ENCODE measurements around the gene SERTM2. TPM values are rescaled to one million over a fixed set of nuclear protein-coding genes. Genes with fewer than 3 reads are reported as not detected.

Gene SERTM2
- total and polyA plus RNA-seq, 2 experiments from 2014 or later = 0.27 to 0.59 TPM

DNA sequence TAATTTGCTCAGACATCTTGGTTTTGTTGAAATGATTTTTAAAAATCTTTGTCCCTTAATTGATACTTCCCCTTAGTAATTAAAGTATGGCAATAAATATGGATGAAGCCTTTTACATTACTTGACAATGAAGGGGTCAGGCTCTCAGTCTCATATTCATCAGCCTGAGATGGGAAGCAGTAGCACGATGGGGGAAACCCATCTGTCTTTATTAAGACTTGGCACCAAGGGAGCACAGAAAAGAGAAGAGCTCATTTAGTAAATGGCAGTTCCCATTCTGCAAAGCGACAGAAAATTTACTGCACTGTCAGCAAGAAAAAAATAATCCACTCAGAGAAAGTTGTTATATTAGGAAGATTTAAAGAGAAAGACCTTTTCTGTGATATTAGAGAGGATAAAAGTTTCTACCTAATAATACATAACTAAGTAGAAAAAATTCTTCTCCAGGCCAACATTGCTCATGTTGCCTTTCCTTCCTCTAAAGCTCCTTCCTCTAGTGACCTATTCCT, 7.9 kb upstream of the SERTM2 start:
- no peaks in the 10 kb centered on the region for H3K36me3 ChIP-seq (ENCODE audit: insufficient read depth)
- H3K27ac ChIP-seq (ENCODE audit: low read depth) = no peak overlapping the region
- Mint-ChIP-seq H3K4me3 (no peak overlapping the region), H3K27me3 (ENCODE audit: insufficient read depth, low read depth, poor library complexity) (no peaks in the 10 kb centered on the region), H3K4me1 (no peaks in the 10 kb centered on the region), H3K36me3 (ENCODE audit: low read depth) (no peaks in the 10 kb centered on the region), H3K9me3 (no peaks in the 10 kb centered on the region), H3K27ac (no peak overlapping the region)
- H3K4me1 ChIP-seq (ENCODE audit: insufficient read depth) = no peaks in the 10 kb centered on the region
- ATAC-seq = no peak
- no peaks in the 10 kb centered on the region for H3K27me3 ChIP-seq (ENCODE audit: insufficient read depth)
- H3K4me3 ChIP-seq = no peak overlapping the region
- H2AFZ ChIP-seq = no peak overlapping the region
- H3K9me2 ChIP-seq (ENCODE audit: insufficient read depth) = no peaks in the 10 kb centered on the region
- TF ChIP-seq CREB1 (CRISPR knock-in tag; IDR thresholded peaks at IDR 0.05; ENCODE audit: low read depth) (no peak), JUNB (IDR thresholded peaks at IDR 0.05; ENCODE audit: unreplicated experiment) (no peak), STAT1 (IDR thresholded peaks at IDR 0.05; ENCODE audit: unreplicated experiment) (no peak), ZNF331 (CRISPR knock-in tag; IDR thresholded peaks at IDR 0.05; ENCODE audit: low read depth) (no peak), EZH2phosphoT487 (IDR thresholded peaks at IDR 0.05; ENCODE audit: unreplicated experiment) (no peak)
- no peak overlapping the region for H3K4me2 ChIP-seq
- no peak for DNase-seq (ENCODE audit: low spot score)
- no peaks in the 10 kb centered on the region for H4K20me1 ChIP-seq (replicated peaks; ENCODE audit: insufficient read depth)
- no peaks in the 10 kb centered on the region for H3F3A ChIP-seq (replicated peaks; ENCODE audit: low read depth)
- H3K79me2 ChIP-seq (replicated peaks; ENCODE audit: insufficient read depth) = no peaks in the 10 kb centered on the region

DNA sequence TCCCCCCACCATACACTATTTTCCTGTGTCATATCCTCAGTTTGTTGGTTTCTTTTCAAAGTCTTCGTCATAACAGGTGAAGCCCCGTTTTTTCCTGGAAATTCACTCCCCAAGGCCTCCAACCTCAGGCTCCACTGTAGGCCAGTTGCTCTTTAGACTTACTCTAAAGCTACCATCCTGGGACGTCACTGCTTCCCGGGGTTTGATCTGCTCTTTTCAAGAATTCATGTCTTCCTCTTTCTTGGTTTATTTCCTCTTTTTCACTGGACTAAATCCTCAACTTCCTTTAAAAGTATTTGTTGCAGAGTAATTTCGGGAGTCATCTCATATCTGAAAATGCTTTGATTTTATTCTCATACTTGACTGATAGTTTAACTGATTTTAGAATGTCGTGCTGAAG, 6.5 kb upstream of the SERTM2 start:
- Mint-ChIP-seq H3K27me3 (ENCODE audit: insufficient read depth, low read depth, poor library complexity) (no peaks in the 10 kb centered on the region), H3K9me3 (no peaks in the 10 kb centered on the region), H3K4me3 (no peak overlapping the region), H3K4me1 (no peaks in the 10 kb centered on the region), H3K27ac (no peak overlapping the region), H3K36me3 (ENCODE audit: low read depth) (no peaks in the 10 kb centered on the region)
- peak overlapping the region; percentile 56; the same call in 1 of the 2 replicates for H2AFZ ChIP-seq
- ATAC-seq (no peak), DNase-seq (ENCODE audit: low spot score) (no peak)
- H3K4me1 ChIP-seq (ENCODE audit: insufficient read depth) = no peaks in the 10 kb centered on the region
- H3F3A ChIP-seq (replicated peaks; ENCODE audit: low read depth) = no peaks in the 10 kb centered on the region
- H3K9me2 ChIP-seq (ENCODE audit: insufficient read depth) = no peaks in the 10 kb centered on the region
- no peak overlapping the region for H3K27ac ChIP-seq (ENCODE audit: low read depth)
- H3K27me3 ChIP-seq (ENCODE audit: insufficient read depth) = no peaks in the 10 kb centered on the region
- no peak overlapping the region for H3K4me2 ChIP-seq
- no peak overlapping the region for H3K4me3 ChIP-seq
- no peaks in the 10 kb centered on the region for H3K36me3 ChIP-seq (ENCODE audit: insufficient read depth)
- H4K20me1 ChIP-seq (replicated peaks; ENCODE audit: insufficient read depth) = no peaks in the 10 kb centered on the region
- no peaks in the 10 kb centered on the region for H3K79me2 ChIP-seq (replicated peaks; ENCODE audit: insufficient read depth)
- TF ChIP-seq POLR2AphosphoS5 (IDR thresholded peaks at IDR 0.05; ENCODE audit: low read depth) (no peak), EZH2 (IDR thresholded peaks at IDR 0.05; ENCODE audit: low read depth, unreplicated experiment) (no peak), NANOG (IDR thresholded peaks at IDR 0.05; ENCODE audit: borderline replicate concordance) (no peak), ZNF114 (CRISPR knock-in tag; IDR thresholded peaks at IDR 0.05) (no peak), EZH2phosphoT487 (IDR thresholded peaks at IDR 0.05; ENCODE audit: unreplicated experiment) (no peak), ZNF331 (CRISPR knock-in tag; IDR thresholded peaks at IDR 0.05; ENCODE audit: low read depth) (no peak), JUNB (IDR thresholded peaks at IDR 0.05; ENCODE audit: unreplicated experiment) (no peak), CREB1 (CRISPR knock-in tag; IDR thresholded peaks at IDR 0.05; ENCODE audit: low read depth) (no peak), STAT1 (IDR thresholded peaks at IDR 0.05; ENCODE audit: unreplicated experiment) (no peak)
- TF ChIP-seq, protein P1, sequence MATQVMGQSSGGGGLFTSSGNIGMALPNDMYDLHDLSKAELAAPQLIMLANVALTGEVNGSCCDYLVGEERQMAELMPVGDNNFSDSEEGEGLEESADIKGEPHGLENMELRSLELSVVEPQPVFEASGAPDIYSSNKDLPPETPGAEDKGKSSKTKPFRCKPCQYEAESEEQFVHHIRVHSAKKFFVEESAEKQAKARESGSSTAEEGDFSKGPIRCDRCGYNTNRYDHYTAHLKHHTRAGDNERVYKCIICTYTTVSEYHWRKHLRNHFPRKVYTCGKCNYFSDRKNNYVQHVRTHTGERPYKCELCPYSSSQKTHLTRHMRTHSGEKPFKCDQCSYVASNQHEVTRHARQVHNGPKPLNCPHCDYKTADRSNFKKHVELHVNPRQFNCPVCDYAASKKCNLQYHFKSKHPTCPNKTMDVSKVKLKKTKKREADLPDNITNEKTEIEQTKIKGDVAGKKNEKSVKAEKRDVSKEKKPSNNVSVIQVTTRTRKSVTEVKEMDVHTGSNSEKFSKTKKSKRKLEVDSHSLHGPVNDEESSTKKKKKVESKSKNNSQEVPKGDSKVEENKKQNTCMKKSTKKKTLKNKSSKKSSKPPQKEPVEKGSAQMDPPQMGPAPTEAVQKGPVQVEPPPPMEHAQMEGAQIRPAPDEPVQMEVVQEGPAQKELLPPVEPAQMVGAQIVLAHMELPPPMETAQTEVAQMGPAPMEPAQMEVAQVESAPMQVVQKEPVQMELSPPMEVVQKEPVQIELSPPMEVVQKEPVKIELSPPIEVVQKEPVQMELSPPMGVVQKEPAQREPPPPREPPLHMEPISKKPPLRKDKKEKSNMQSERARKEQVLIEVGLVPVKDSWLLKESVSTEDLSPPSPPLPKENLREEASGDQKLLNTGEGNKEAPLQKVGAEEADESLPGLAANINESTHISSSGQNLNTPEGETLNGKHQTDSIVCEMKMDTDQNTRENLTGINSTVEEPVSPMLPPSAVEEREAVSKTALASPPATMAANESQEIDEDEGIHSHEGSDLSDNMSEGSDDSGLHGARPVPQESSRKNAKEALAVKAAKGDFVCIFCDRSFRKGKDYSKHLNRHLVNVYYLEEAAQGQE (IDR thresholded peaks at IDR 0.05; ENCODE audit: unreplicated experiment) = no peak
- TF ChIP-seq, protein P2, sequence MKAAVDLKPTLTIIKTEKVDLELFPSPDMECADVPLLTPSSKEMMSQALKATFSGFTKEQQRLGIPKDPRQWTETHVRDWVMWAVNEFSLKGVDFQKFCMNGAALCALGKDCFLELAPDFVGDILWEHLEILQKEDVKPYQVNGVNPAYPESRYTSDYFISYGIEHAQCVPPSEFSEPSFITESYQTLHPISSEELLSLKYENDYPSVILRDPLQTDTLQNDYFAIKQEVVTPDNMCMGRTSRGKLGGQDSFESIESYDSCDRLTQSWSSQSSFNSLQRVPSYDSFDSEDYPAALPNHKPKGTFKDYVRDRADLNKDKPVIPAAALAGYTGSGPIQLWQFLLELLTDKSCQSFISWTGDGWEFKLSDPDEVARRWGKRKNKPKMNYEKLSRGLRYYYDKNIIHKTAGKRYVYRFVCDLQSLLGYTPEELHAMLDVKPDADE (IDR thresholded peaks at IDR 0.05) = no peak
- TF ChIP-seq, protein P3, sequence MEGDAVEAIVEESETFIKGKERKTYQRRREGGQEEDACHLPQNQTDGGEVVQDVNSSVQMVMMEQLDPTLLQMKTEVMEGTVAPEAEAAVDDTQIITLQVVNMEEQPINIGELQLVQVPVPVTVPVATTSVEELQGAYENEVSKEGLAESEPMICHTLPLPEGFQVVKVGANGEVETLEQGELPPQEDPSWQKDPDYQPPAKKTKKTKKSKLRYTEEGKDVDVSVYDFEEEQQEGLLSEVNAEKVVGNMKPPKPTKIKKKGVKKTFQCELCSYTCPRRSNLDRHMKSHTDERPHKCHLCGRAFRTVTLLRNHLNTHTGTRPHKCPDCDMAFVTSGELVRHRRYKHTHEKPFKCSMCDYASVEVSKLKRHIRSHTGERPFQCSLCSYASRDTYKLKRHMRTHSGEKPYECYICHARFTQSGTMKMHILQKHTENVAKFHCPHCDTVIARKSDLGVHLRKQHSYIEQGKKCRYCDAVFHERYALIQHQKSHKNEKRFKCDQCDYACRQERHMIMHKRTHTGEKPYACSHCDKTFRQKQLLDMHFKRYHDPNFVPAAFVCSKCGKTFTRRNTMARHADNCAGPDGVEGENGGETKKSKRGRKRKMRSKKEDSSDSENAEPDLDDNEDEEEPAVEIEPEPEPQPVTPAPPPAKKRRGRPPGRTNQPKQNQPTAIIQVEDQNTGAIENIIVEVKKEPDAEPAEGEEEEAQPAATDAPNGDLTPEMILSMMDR (conservative IDR thresholded peaks at IDR 0.05; ENCODE audit: low read depth in 2 of 2) = no peak

All from GM23338 (cell line).